Activated CD4-positive, alpha-beta T cell treated with anti-CD3 and anti-CD28 coated beads, Interleukin-2, Interleukin-4, amounts not matched to agents 100 ng/mL and 50 ng/mL, durations not matched to agents 16 hours and 8 hours (primary cell): ENCODE results near the gene MKRN1.

Source experiments
- DNase-seq: peaks from one replicate; pipeline ENCODE4 v3.0.0-alpha.2; 2020; ENCODE audit warnings: low spot score

MKRN1 gene

GRCh38 chr7:140484951-140485499 lies 5.7 kb upstream of the MKRN1 start:
- no peak for DNase-seq

- DNase-seq = no peak
Observed at GRCh38 chr7:140484479-140484878, 5.2 kb upstream of the MKRN1 start.

GRCh38 chr7:140479739-140480084 lies 407 bp upstream of the MKRN1 start:
- DNase-seq = no peak

GRCh38 chr7:140478246-140479061 lies 851 bp downstream of the MKRN1 start:
- DNase-seq = peak; percentile 39

GRCh38 chr7:140476698-140477261 lies 2.5 kb downstream of the MKRN1 start:
- DNase-seq = no peak

GRCh38 chr7:140475747-140476333 lies 3.5 kb downstream of the MKRN1 start:
- DNase-seq = peak; percentile 61

GRCh38 chr7:140463111-140463510 lies 16.2 kb downstream of the MKRN1 start:
- DNase-seq = no peak

- no peak for DNase-seq
Observed at GRCh38 chr7:140458916-140459315, 20.4 kb downstream of the MKRN1 start.

- no peak for DNase-seq
Observed at GRCh38 chr7:140458201-140458600, 21.1 kb downstream of the MKRN1 start.

- no peak for DNase-seq
Observed at GRCh38 chr7:140456551-140457051, 22.7 kb downstream of the MKRN1 start.

GRCh38 chr7:140455743-140456142 lies 23.6 kb downstream of the MKRN1 start:
- DNase-seq = no peak

GRCh38 chr7:140454657-140455015 lies 24.7 kb downstream of the MKRN1 start:
- DNase-seq = no peak

- peak; percentile 55 for DNase-seq
Observed at GRCh38 chr7:140453785-140454656, 25.3 kb downstream of the MKRN1 start.

GRCh38 chr7:140453273-140453672 lies 26.0 kb downstream of the MKRN1 start:
- no peak for DNase-seq

GRCh38 chr7:140451716-140452115 lies 27.6 kb downstream of the MKRN1 start:
- DNase-seq = no peak

- no peak for DNase-seq
Observed at GRCh38 chr7:140448781-140449480, 30.4 kb downstream of the MKRN1 start.

GRCh38 chr7:140447841-140448240 lies 31.5 kb downstream of the MKRN1 start:
- DNase-seq = no peak

GRCh38 chr7:140446467-140446866 lies 32.8 kb downstream of the MKRN1 start:
- no peak for DNase-seq

- DNase-seq = no peak
Observed at GRCh38 chr7:140441519-140441918, 37.8 kb downstream of the MKRN1 start.

- DNase-seq = no peak
Observed at GRCh38 chr7:140440593-140440992, 38.7 kb downstream of the MKRN1 start.

- DNase-seq = no peak
Observed at GRCh38 chr7:140439359-140439758, 39.9 kb downstream of the MKRN1 start.
